Natural killer cell (primary cell): ENCODE measurements around the gene ACSL6. TPM values are rescaled to one million over a fixed set of nuclear protein-coding genes. Genes with fewer than 3 reads are reported as not detected.
A peak's percentile ranks its signal among the peaks of the same experiment; 100 is the strongest.

Experiments
- ATAC-seq, 3 donors: fragments of 150-1000 bp in 2 of 3; fragments of 200-7000 bp in 1 of 3; cut with Tn5 transposase; 1 replicate in 1 of 3; 2 replicates in 2 of 3; pipeline ENCODE4 v1.10.0; 2021; ENCODE audit warnings: mild to moderate bottlenecking in 2 of 3, moderate library complexity in 2 of 3
- DNase-seq, 2 donors: peaks; one replicate each; pipeline versions ENCODE4 v3.0.0 to v3.0.0-alpha.2; 2013 to 2021; ENCODE audit warnings: mixed read lengths in 1 of 2
- H3K27ac ChIP-seq: one replicate; pipeline ENCODE4 v1.5.1; 2013; ENCODE audit warnings: mild to moderate bottlenecking, low read length
- H3K27me3 ChIP-seq: one replicate; pipeline ENCODE4 v1.6.1; 2013; ENCODE audit warnings: low read length; ENCODE audit not compliant: control insufficient read depth, insufficient read depth
- H3K36me3 ChIP-seq: one replicate; pipeline ENCODE4 v1.6.1; 2013; ENCODE audit warnings: low read length; ENCODE audit not compliant: control insufficient read depth, insufficient read depth
- H3K4me1 ChIP-seq: one replicate; pipeline ENCODE4 v1.6.1; 2013; ENCODE audit warnings: low read length; ENCODE audit not compliant: control insufficient read depth, insufficient read depth
- H3K4me3 ChIP-seq: one replicate; pipeline ENCODE4 v1.5.1; 2013; ENCODE audit warnings: low read length
- H3K9me3 ChIP-seq: one replicate; pipeline ENCODE4 v1.6.1; 2013; ENCODE audit warnings: low read length; ENCODE audit not compliant: control insufficient read depth, insufficient read depth
- H3K27ac Mint-ChIP-seq, 2 donors: one replicate each; pipeline ENCODE4 v1.8.0; 2022; ENCODE audit warnings: mild to moderate bottlenecking in 2 of 2, mixed read lengths in 2 of 2, moderate library complexity in 1 of 2
- H3K27me3 Mint-ChIP-seq, 2 donors: one replicate each; pipeline ENCODE4 v1.8.0; 2022; ENCODE audit warnings: low read depth in 2 of 2, mixed read lengths in 2 of 2
- H3K36me3 Mint-ChIP-seq: one replicate; pipeline ENCODE4 v1.8.0; 2022; ENCODE audit warnings: mixed read lengths
- H3K4me1 Mint-ChIP-seq, 2 donors: one replicate each; pipeline ENCODE4 v1.8.0; 2022; ENCODE audit warnings: mixed read lengths in 2 of 2
- H3K4me3 Mint-ChIP-seq: one replicate; pipeline ENCODE4 v1.8.0; 2022; ENCODE audit warnings: mild to moderate bottlenecking, moderate library complexity, mixed read lengths
- H3K9me3 Mint-ChIP-seq, 2 donors: one replicate each; pipeline ENCODE4 v1.8.0; 2022; ENCODE audit warnings: mixed read lengths in 2 of 2
- CTCF ChIP-seq: fragments of 200-600 bp; IDR thresholded peaks from one replicate; pipeline ENCODE4 v1.8.0; 2022; ENCODE audit warnings: antibody characterized with exemption
- WGBS: methylation state at CpG from one replicate; pipeline ENCODE4 v1.1.7; 2013; ENCODE audit warnings: missing lambda C conversion rate; ENCODE audit not compliant: insufficient coverage; 5-methylcytosine and 5-hydroxymethylcytosine counted together
- intact Hi-C: fragments of 100-400 bp; cut with micrococcal nuclease; formaldehyde crosslinking; loops from one replicate; pipeline ENCODE4 v1.14.2; 2022
- total RNA-seq, 4 donors: library from RNA; stranded (reverse); fragments of 120-200 nt in 1 of 4; gene quantifications; one replicate each; pipeline versions ENCODE4 v1.2.3 to v1.2.4, GENCODE V29; 2013 to 2022

The ACSL6 gene
- total RNA-seq, 3 donors from 2014 or later (not counting 1 experiment from before 2014, with no cell fraction given): 2.1 to 2.2 (median 2.2) TPM

DNA sequence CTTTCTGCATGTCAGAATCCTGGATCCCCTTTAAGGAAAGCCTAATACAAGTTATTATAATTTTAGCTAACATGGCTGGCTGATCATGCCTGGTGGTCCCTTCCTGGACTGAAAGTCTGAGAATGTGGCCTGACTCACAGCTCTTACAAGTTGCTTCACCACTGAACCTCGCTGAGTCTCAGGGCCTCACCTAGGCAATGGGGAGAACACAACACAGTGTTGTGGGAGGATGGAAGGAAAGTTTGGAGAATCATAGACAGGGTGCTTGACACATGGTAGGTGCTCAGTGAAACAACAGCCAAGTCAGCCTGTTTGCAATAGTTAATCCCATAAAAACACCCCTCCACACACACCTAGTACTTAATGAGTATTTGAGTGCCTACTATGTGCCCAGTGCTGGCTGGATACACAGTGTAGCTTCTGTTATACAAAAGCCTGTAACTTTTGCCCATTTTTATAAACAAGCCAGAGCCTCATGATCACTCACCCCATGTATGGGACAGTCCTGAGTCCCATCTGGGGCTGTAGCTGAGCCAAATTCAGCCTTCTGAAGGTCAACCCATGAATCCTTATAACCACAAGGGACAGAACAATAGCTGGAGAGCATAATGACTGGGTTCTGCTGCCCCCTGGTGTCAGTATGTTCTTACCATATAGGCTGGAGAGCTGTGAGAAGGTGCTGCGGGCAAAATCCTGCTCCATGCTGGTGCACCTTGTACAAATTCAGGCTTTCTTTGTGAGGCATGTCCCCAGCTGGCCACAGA lies 3.9 kb downstream of the ACSL6 start:
- Histone ChIP-seq H3K9me3 (no peaks in the 10 kb centered on the region), H3K27ac (no peak overlapping the region), H3K36me3 (no peaks in the 10 kb centered on the region), H3K4me3 (no peak overlapping the region), H3K4me1 (peaks cover 30% of the 10 kb centered on the region), H3K27me3 (peaks cover 26% of the 10 kb centered on the region)
- Mint-ChIP-seq H3K4me3 (no peak overlapping the region), H3K36me3 (no peaks in the 10 kb centered on the region), H3K9me3 (no peaks in the 10 kb centered on the region), H3K27me3 (peaks cover 26 to 29% of the 10 kb centered on the region in 2 donors), H3K4me1 (peaks cover 19 to 37% of the 10 kb centered on the region in 2 donors), H3K27ac (no peak overlapping the region)
- peak; percentile 77 for TF ChIP-seq CTCF
- DNase-seq (peak; percentile 54 to 88), ATAC-seq (peak; percentile 49 to 58 (median 54))
- intact Hi-C loops: loop anchor here (1.0 to 5.0 kb wide), 2 partner anchors 418 to 585 kb away; no protein-coding TSS in a partner anchor
- WGBS: 33% methylated on average over 2 of the region's 2 CpGs

GRCh38 chr5:132006331-132007120 lies 4.9 kb downstream of the ACSL6 start:
- H3K4me3 ChIP-seq: no peak overlapping the region
- H3K27ac ChIP-seq: no peak overlapping the region
- ATAC-seq (no peak), DNase-seq (no peak)
- no peaks in the 10 kb centered on the region for H3K9me3 Mint-ChIP-seq
- no peaks in the 10 kb centered on the region for H3K9me3 ChIP-seq
- H3K36me3 ChIP-seq: no peaks in the 10 kb centered on the region
- peaks cover 26 to 31% of the 10 kb centered on the region in 2 donors for H3K27me3 Mint-ChIP-seq
- peaks cover 22% of the 10 kb centered on the region for H3K27me3 ChIP-seq
- intact Hi-C loops: loop anchor here (5.0 kb wide), 1 partner anchor 584 kb away; no protein-coding TSS in a partner anchor
- no peak overlapping the region for H3K4me3 Mint-ChIP-seq
- H3K27ac Mint-ChIP-seq: no peak overlapping the region
- TF ChIP-seq CTCF: no peak
- no peaks in the 10 kb centered on the region for H3K36me3 Mint-ChIP-seq
- peaks cover 19 to 42% of the 10 kb centered on the region in 2 donors for H3K4me1 Mint-ChIP-seq
- 91% methylated on average over 6 of the region's 6 CpGs for WGBS
- H3K4me1 ChIP-seq: peaks cover 31% of the 10 kb centered on the region

DNA sequence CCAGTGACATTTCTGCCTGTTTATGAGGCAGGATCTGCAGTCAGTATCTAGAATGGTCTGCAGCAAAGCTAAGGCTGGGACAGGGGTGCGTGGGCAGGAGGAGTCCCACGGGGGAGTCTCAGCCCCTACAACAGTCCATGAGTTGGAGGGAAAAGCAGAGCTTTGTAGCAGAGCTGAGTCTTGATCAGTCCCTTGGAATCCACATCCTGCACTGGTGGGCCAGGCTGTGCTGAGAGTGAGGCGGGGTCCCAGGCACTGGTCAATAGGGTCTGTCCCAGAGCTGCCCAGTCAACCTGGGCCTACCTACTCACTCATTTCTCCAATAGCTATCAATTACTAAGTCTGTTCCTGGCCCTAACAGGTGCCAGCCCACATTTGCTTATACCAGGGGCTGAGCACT lies 5.9 kb downstream of the ACSL6 start:
- WGBS: 97% methylated on average over 3 of the region's 3 CpGs
- H3K9me3 ChIP-seq: no peaks in the 10 kb centered on the region
- intact Hi-C loops: loop anchor here (5.0 kb wide), 1 partner anchor 583 kb away; no protein-coding TSS in a partner anchor
- Mint-ChIP-seq H3K27me3 (peaks cover 20 to 23% of the 10 kb centered on the region in 2 donors), H3K27ac (no peak overlapping the region), H3K9me3 (no peaks in the 10 kb centered on the region), H3K4me1 (peaks cover 23 to 43% of the 10 kb centered on the region in 2 donors), H3K36me3 (no peaks in the 10 kb centered on the region), H3K4me3 (no peak overlapping the region)
- no peak for TF ChIP-seq CTCF
- peaks cover 33% of the 10 kb centered on the region for H3K4me1 ChIP-seq
- no peak for DNase-seq
- H3K27ac ChIP-seq: no peak overlapping the region
- no peaks in the 10 kb centered on the region for H3K36me3 ChIP-seq
- H3K27me3 ChIP-seq: peaks cover 18% of the 10 kb centered on the region
- H3K4me3 ChIP-seq: no peak overlapping the region
- no peak for ATAC-seq
